Activated naive CD8-positive, alpha-beta T cell (primary cell): Measurements from ENCODE around the gene LHX6.

Experiments used
- H3K27ac Mint-ChIP-seq: one replicate; pipeline ENCODE4 v1.8.0; 2021; ENCODE audit warnings: mixed read lengths
- H3K27me3 Mint-ChIP-seq: one replicate; pipeline ENCODE4 v1.8.0; 2021; ENCODE audit warnings: mixed read lengths
- H3K36me3 Mint-ChIP-seq: one replicate; pipeline ENCODE4 v1.8.0; 2021; ENCODE audit warnings: mixed read lengths
- H3K4me1 Mint-ChIP-seq: one replicate; pipeline ENCODE4 v1.8.0; 2021; ENCODE audit warnings: low read depth, mixed read lengths
- H3K4me3 Mint-ChIP-seq: one replicate; pipeline ENCODE4 v1.8.0; 2021; ENCODE audit warnings: mild to moderate bottlenecking, mixed read lengths
- H3K9me3 Mint-ChIP-seq: one replicate; pipeline ENCODE4 v1.8.0; 2021; ENCODE audit warnings: low read depth, mixed read lengths

The LHX6 gene

DNA sequence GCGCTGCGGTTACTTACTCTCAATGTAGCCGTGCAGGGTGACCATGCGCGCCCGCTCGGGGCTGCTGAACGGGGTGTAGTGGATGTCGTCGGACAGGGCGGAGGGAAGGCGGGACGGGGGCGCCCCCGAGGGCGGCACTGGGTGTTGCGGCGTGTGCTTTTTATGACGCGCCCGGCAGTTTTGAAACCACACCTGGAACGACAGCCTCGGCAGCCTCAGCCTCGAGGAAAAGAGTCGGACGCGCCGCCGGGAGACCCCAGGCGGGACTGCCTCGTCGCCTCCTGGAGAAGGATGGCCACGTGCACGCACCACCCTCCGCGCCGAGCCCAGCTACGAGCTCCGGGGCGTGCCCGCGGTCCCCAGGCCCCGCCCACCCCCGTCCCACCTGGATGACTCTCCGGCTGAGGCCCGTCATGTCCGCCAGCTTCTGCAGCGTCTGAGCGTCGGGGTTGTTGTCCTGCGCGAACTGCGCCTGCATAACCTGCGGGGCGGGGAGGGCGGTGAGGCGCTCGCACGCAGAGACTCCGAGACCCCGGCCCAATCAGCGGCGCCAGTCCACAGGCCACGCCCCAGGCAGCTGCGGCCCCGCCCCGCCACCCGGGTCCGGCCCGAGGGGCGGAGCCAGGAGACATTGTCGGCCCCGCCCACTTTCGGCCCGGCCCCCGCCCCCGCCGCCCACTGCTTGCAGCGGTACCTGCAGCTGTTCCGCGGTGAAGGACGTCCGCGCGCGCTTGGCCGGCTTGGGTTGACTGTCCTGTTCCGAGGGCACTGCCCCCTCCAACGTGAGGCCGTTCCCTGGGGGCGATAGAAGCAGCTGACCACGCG lies 15.0 kb downstream of the LHX6 start:
- Mint-ChIP-seq H3K4me3 (peak overlapping the region; percentile 74), H3K36me3 (peaks cover 2% of the 10 kb centered on the region), H3K27me3 (peaks cover 61% of the 10 kb centered on the region), H3K4me1 (peaks cover 20% of the 10 kb centered on the region), H3K27ac (no peak overlapping the region), H3K9me3 (no peaks in the 10 kb centered on the region)

GRCh38 chr9:122213102-122213588 lies 15.6 kb downstream of the LHX6 start:
- Mint-ChIP-seq H3K36me3 (peaks cover 2% of the 10 kb centered on the region), H3K27me3 (peaks cover 56% of the 10 kb centered on the region), H3K4me3 (peak overlapping the region; percentile 62), H3K27ac (no peak overlapping the region), H3K4me1 (peaks cover 14% of the 10 kb centered on the region), H3K9me3 (no peaks in the 10 kb centered on the region)

GRCh38 chr9:122212473-122213004 lies 16.2 kb downstream of the LHX6 start:
- Mint-ChIP-seq H3K36me3 (peaks cover 2% of the 10 kb centered on the region), H3K4me3 (peak overlapping the region; percentile 62), H3K9me3 (no peaks in the 10 kb centered on the region), H3K27ac (no peak overlapping the region), H3K27me3 (peaks cover 50% of the 10 kb centered on the region), H3K4me1 (peaks cover 10% of the 10 kb centered on the region)

- H3K36me3 Mint-ChIP-seq = no peaks in the 10 kb centered on the region
- H3K9me3 Mint-ChIP-seq = no peaks in the 10 kb centered on the region
- H3K27ac Mint-ChIP-seq = no peak overlapping the region
- H3K4me3 Mint-ChIP-seq = no peak overlapping the region
- H3K27me3 Mint-ChIP-seq = peaks cover 32% of the 10 kb centered on the region
- peaks cover 8% of the 10 kb centered on the region for H3K4me1 Mint-ChIP-seq
Measured at GRCh38 chr9:122209451-122209850, 19.3 kb downstream of the LHX6 start.

DNA sequence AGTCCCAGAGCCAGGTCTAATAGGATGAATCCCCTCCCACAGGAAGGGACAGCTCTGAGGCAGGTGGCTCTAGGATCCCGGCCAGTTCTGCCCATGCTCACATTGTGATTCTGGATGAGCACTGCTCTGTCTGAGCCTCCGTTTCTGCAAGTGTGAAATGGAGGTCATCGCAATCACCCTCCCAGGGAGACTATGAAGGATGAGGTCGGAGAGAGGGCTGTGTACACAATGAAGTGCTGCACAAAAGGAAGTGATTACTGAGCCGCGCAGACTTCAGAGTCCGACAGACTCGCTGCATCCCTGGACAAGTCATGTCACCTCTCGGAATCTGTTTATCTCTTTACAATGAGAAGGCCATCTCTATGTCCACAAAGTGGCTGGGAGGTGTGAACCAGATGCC lies 21.7 kb downstream of the LHX6 start:
- Mint-ChIP-seq H3K27ac (no peak overlapping the region), H3K9me3 (no peaks in the 10 kb centered on the region), H3K4me3 (no peak overlapping the region), H3K27me3 (peaks cover 18% of the 10 kb centered on the region), H3K4me1 (no peaks in the 10 kb centered on the region), H3K36me3 (no peaks in the 10 kb centered on the region)

DNA sequence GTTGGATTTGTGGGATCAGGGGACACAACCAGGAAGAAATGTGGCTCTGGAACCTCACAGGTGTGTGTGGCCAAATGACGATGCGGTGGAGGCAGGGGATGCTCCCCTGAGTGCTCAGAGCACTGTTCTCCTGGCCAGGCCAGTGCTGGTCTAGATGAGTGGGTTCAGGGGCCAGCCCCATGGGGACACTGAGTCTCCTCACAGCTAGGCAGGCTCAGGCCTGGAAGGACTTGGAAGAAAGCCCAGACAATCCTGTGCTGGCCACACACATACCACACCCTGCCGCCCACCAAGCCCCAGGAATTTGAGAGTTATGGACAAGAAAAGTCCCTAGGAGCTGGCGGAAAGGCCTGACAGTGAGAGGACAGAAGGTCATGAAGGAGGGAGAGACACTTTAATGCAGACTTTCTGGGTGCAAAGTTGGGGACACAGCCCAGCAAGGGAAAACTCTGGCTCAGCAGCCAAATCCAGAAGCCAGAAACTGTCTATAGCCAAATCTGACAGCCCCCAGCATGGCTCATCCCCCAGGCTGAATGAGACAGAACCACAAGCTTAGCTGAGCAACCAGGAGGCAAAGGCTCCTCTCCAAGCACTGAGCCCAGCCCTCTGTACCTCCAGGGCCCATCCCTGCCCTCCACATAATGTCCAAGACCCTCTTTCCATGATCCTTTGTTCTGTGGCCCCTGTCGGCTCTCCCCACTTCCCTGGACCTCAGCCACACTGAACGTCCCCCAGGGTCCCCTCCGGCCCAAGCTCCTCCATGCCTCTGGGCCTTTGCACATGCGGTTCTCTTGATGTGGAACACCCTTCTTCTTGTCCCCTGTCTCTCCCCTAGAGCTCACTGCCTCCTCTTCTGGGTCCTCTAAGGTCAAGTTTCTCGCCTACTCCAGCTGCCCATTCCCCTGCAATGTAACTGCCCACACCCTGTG lies 22.4 kb downstream of the LHX6 start:
- Mint-ChIP-seq H3K27me3 (peaks cover 12% of the 10 kb centered on the region), H3K9me3 (no peaks in the 10 kb centered on the region), H3K36me3 (no peaks in the 10 kb centered on the region), H3K4me1 (no peaks in the 10 kb centered on the region), H3K27ac (no peak overlapping the region), H3K4me3 (no peak overlapping the region)

- Mint-ChIP-seq H3K4me3 (no peak overlapping the region), H3K27me3 (peaks cover 4% of the 10 kb centered on the region), H3K36me3 (no peaks in the 10 kb centered on the region), H3K4me1 (no peaks in the 10 kb centered on the region), H3K27ac (no peak overlapping the region), H3K9me3 (no peaks in the 10 kb centered on the region)
Measured at GRCh38 chr9:122205176-122205575, 23.6 kb downstream of the LHX6 start.

GRCh38 chr9:122204491-122204890 lies 24.3 kb downstream of the LHX6 start:
- Mint-ChIP-seq H3K9me3 (no peaks in the 10 kb centered on the region), H3K4me3 (no peak overlapping the region), H3K36me3 (no peaks in the 10 kb centered on the region), H3K4me1 (no peaks in the 10 kb centered on the region), H3K27ac (no peak overlapping the region), H3K27me3 (peaks cover 2% of the 10 kb centered on the region)

- Mint-ChIP-seq H3K9me3 (no peaks in the 10 kb centered on the region), H3K4me3 (no peak overlapping the region), H3K4me1 (no peaks in the 10 kb centered on the region), H3K36me3 (no peaks in the 10 kb centered on the region), H3K27me3 (peaks cover 2% of the 10 kb centered on the region), H3K27ac (no peak overlapping the region)
Measured at GRCh38 chr9:122204055-122204454, 24.7 kb downstream of the LHX6 start.

GRCh38 chr9:122202111-122202510 lies 26.6 kb downstream of the LHX6 start:
- no peaks in the 10 kb centered on the region for H3K4me1 Mint-ChIP-seq
- H3K27ac Mint-ChIP-seq = no peak overlapping the region
- no peaks in the 10 kb centered on the region for H3K9me3 Mint-ChIP-seq
- H3K4me3 Mint-ChIP-seq = no peak overlapping the region
- H3K36me3 Mint-ChIP-seq = no peaks in the 10 kb centered on the region
- no peaks in the 10 kb centered on the region for H3K27me3 Mint-ChIP-seq

GRCh38 chr9:122201641-122202040 lies 27.1 kb downstream of the LHX6 start:
- H3K36me3 Mint-ChIP-seq = no peaks in the 10 kb centered on the region
- no peak overlapping the region for H3K4me3 Mint-ChIP-seq
- no peak overlapping the region for H3K27ac Mint-ChIP-seq
- H3K27me3 Mint-ChIP-seq = peaks cover 1% of the 10 kb centered on the region
- H3K9me3 Mint-ChIP-seq = no peaks in the 10 kb centered on the region
- H3K4me1 Mint-ChIP-seq = no peaks in the 10 kb centered on the region

DNA sequence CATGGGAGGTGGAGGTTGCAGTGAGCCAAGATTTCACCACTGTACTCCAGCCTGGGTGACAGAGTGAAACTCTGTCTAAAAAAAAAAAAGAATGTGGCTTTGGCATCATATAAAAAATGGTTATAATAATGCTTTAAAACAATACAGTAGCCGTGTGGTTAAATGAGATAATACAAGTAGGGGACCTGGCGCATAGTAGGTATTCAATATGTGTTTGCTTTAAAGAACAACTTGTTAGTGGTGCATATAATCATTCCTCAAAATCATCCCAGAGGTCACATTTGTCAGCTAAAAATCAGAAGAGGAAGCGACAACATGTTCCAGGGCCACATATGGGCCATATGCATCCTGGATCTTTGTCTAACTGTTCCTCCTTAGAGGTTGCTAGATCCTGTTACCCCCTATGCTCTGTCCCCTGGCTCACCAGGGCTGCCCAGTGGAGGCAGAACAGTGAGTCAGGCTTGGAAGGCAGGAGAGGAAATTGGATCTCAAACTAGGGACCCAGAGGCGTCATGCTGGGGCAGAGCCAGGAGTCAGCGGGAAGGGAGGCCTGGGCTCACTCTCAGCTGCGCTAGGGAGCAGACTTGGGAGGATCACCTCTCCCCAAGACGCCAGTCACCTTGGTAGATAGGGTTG lies 27.7 kb downstream of the LHX6 start:
- peaks cover 1% of the 10 kb centered on the region for H3K27me3 Mint-ChIP-seq
- no peak overlapping the region for H3K4me3 Mint-ChIP-seq
- no peaks in the 10 kb centered on the region for H3K9me3 Mint-ChIP-seq
- H3K36me3 Mint-ChIP-seq = no peaks in the 10 kb centered on the region
- H3K27ac Mint-ChIP-seq = no peak overlapping the region
- no peaks in the 10 kb centered on the region for H3K4me1 Mint-ChIP-seq

- no peak overlapping the region for H3K27ac Mint-ChIP-seq
- H3K4me1 Mint-ChIP-seq = no peaks in the 10 kb centered on the region
- no peaks in the 10 kb centered on the region for H3K9me3 Mint-ChIP-seq
- H3K4me3 Mint-ChIP-seq = no peak overlapping the region
- H3K36me3 Mint-ChIP-seq = no peaks in the 10 kb centered on the region
- peaks cover 1% of the 10 kb centered on the region for H3K27me3 Mint-ChIP-seq
Measured at GRCh38 chr9:122197882-122198281, 30.9 kb downstream of the LHX6 start.

- Mint-ChIP-seq H3K27me3 (peaks cover 1% of the 10 kb centered on the region), H3K9me3 (no peaks in the 10 kb centered on the region), H3K4me3 (no peak overlapping the region), H3K4me1 (no peaks in the 10 kb centered on the region), H3K27ac (no peak overlapping the region), H3K36me3 (no peaks in the 10 kb centered on the region)
Measured at GRCh38 chr9:122197426-122197825, 31.3 kb downstream of the LHX6 start.
